Measurements from ENCODE around the gene SFT2D1.
A peak's percentile ranks its signal among the peaks of the same experiment; 100 is the strongest.

Gene SFT2D1

DNA sequence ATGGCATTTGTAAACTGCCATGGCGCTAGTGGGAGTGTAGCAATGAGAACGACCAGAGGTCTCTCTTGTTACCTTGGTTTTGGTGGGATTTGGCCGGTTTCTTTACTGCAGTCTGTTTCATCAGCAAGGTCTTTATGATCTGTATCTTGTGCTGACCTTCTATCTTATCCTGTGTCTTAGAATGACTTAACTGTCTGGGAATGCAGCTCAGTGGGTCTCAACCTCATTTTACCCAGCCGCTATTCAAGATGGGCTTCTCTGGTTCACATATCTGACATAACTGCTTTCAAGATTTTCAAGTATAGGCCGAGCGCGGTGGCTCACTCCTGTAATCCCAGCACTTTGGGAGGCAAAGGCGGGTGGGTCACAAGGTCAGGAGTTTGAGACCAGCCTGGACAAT lies 1.9 kb upstream of the SFT2D1 start:
- Histone ChIP-seq H3K27me3 (ENCODE audit: insufficient read depth, low read depth) (no peaks in the 10 kb centered on the region), H3K4me2 (no peak overlapping the region), H2AFZ (ENCODE audit: low read depth) (no peak overlapping the region), H3K9ac (no peak overlapping the region), H3K4me1 (ENCODE audit: low read depth, poor library complexity, severe bottlenecking) (peaks cover 21% of the 10 kb centered on the region), H4K20me1 (ENCODE audit: insufficient read depth) (no peaks in the 10 kb centered on the region), H3K36me3 (ENCODE audit: insufficient read depth) (no peaks in the 10 kb centered on the region), H3K4me3 (IDR thresholded peaks at IDR 0.05; ENCODE audit: insufficient read depth, low read depth, low read length) (no peak overlapping the region), H3K79me2 (ENCODE audit: insufficient read depth, low read depth) (peaks cover 32% of the 10 kb centered on the region), H3K27ac (no peak overlapping the region)
- TF ChIP-seq, protein P1, sequence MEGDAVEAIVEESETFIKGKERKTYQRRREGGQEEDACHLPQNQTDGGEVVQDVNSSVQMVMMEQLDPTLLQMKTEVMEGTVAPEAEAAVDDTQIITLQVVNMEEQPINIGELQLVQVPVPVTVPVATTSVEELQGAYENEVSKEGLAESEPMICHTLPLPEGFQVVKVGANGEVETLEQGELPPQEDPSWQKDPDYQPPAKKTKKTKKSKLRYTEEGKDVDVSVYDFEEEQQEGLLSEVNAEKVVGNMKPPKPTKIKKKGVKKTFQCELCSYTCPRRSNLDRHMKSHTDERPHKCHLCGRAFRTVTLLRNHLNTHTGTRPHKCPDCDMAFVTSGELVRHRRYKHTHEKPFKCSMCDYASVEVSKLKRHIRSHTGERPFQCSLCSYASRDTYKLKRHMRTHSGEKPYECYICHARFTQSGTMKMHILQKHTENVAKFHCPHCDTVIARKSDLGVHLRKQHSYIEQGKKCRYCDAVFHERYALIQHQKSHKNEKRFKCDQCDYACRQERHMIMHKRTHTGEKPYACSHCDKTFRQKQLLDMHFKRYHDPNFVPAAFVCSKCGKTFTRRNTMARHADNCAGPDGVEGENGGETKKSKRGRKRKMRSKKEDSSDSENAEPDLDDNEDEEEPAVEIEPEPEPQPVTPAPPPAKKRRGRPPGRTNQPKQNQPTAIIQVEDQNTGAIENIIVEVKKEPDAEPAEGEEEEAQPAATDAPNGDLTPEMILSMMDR (conservative IDR thresholded peaks at IDR 0.05; ENCODE audit: low read depth, low read length): no peak

DNA sequence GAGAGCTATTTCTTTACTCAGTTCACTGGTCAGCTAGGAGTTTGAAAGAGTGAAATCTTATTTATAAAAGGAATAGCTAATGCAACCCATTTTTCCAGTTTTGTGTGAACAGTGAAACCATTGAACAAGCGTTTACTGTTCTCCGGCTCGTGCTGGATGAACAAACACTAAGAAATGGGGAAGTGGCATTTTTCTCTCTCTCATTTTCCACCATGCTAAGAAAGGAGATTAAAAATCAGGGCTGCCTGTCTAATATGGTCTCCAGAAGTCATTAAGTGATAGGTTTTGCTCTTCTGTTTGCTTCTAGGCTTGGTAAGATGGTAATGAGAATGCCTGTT lies 774 bp upstream of the SFT2D1 start:
- Histone ChIP-seq H3K9ac (peak overlapping the region; percentile 99), H3K4me3 (IDR thresholded peaks at IDR 0.05; ENCODE audit: insufficient read depth, low read depth, low read length) (no peak overlapping the region), H4K20me1 (ENCODE audit: insufficient read depth) (0 out of 2 replicates have a peak, but pooled peaks cover under 1% of the 10 kb centered on the region), H3K36me3 (ENCODE audit: insufficient read depth) (no peaks in the 10 kb centered on the region), H3K27me3 (ENCODE audit: insufficient read depth, low read depth) (no peaks in the 10 kb centered on the region), H3K4me2 (peak overlapping the region; percentile 100), H3K4me1 (ENCODE audit: low read depth, poor library complexity, severe bottlenecking) (peaks cover 21% of the 10 kb centered on the region), H3K79me2 (ENCODE audit: insufficient read depth, low read depth) (peaks cover 44% of the 10 kb centered on the region), H2AFZ (ENCODE audit: low read depth) (peak overlapping the region; percentile 92), H3K27ac (peak overlapping the region; percentile 81)
- TF ChIP-seq, protein P1 (conservative IDR thresholded peaks at IDR 0.05; ENCODE audit: low read depth, low read length): no peak

GRCh38 chr6:166341977-166342348 lies 382 bp downstream of the SFT2D1 start:
- H3K36me3 ChIP-seq (ENCODE audit: insufficient read depth): no peaks in the 10 kb centered on the region
- H3K4me1 ChIP-seq (ENCODE audit: low read depth, poor library complexity, severe bottlenecking): peaks cover 21% of the 10 kb centered on the region
- H3K27ac ChIP-seq: peak overlapping the region; percentile 81
- H3K4me2 ChIP-seq: peak overlapping the region; percentile 82
- peak overlapping the region; percentile 99 for H3K9ac ChIP-seq
- TF ChIP-seq, protein P1 (conservative IDR thresholded peaks at IDR 0.05; ENCODE audit: low read depth, low read length): no peak
- peak overlapping the region; percentile 92 for H2AFZ ChIP-seq (ENCODE audit: low read depth)
- no peak overlapping the region for H3K4me3 ChIP-seq (IDR thresholded peaks at IDR 0.05; ENCODE audit: insufficient read depth, low read depth, low read length)
- no peaks in the 10 kb centered on the region for H3K27me3 ChIP-seq (ENCODE audit: insufficient read depth, low read depth)
- H4K20me1 ChIP-seq (ENCODE audit: insufficient read depth): 0 out of 2 replicates have a peak, but pooled peaks cover 5% of the 10 kb centered on the region
- H3K79me2 ChIP-seq (ENCODE audit: insufficient read depth, low read depth): peaks cover 54% of the 10 kb centered on the region

- H3K27me3 ChIP-seq (ENCODE audit: insufficient read depth, low read depth): no peaks in the 10 kb centered on the region
- H3K4me1 ChIP-seq (ENCODE audit: low read depth, poor library complexity, severe bottlenecking): peaks cover 21% of the 10 kb centered on the region
- no peak overlapping the region; the same call in 1 of the 2 replicates for H3K27ac ChIP-seq
- H4K20me1 ChIP-seq (ENCODE audit: insufficient read depth): 0 out of 2 replicates have a peak, but pooled peaks cover 5% of the 10 kb centered on the region
- no peaks in the 10 kb centered on the region for H3K36me3 ChIP-seq (ENCODE audit: insufficient read depth)
- peak overlapping the region; percentile 99 for H3K9ac ChIP-seq
- H3K4me2 ChIP-seq: peak overlapping the region; percentile 82
- H3K4me3 ChIP-seq (IDR thresholded peaks at IDR 0.05; ENCODE audit: insufficient read depth, low read depth, low read length): no peak overlapping the region
- TF ChIP-seq, protein P1 (conservative IDR thresholded peaks at IDR 0.05; ENCODE audit: low read depth, low read length): no peak
- H3K79me2 ChIP-seq (ENCODE audit: insufficient read depth, low read depth): peaks cover 59% of the 10 kb centered on the region
- H2AFZ ChIP-seq (ENCODE audit: low read depth): peak overlapping the region; percentile 92; the same call in 1 of the 2 replicates
Measured at GRCh38 chr6:166341464-166341863, 881 bp downstream of the SFT2D1 start.

Data from KMS-11 (cell line).